Measurements from ENCODE around the gene PHAF1.

Gene PHAF1

GRCh38 chr16:67148656-67149275 lies 39.0 kb downstream of the PHAF1 start:
- no peak overlapping the region for H3K27ac ChIP-seq (ENCODE audit: low read length)
- no peak overlapping the region for H3K4me2 ChIP-seq (ENCODE audit: insufficient read depth, low read length)
- H3K27me3 ChIP-seq (ENCODE audit: insufficient read depth, low read length, poor library complexity), result no peaks in the 10 kb centered on the region
- peaks cover 11% of the 10 kb centered on the region; the same call in 1 of the 2 replicates for H4K20me1 ChIP-seq (ENCODE audit: insufficient read depth, low read length)
- H3K9ac ChIP-seq (ENCODE audit: low read depth, low read length), result no peak overlapping the region
- no peaks in the 10 kb centered on the region for H3K9me3 ChIP-seq (ENCODE audit: insufficient read depth, low read length, severe bottlenecking)
- H3K4me3 ChIP-seq (ENCODE audit: low read depth in 1 of 2, low read length in 2 of 2), result no peak overlapping the region
- H3K36me3 ChIP-seq (ENCODE audit: insufficient read depth, low read length), result peaks cover 51% of the 10 kb centered on the region
- DNase-seq (no peak), ATAC-seq (ENCODE audit: insufficient read depth, low read depth) (no peak)
- no peak overlapping the region for H2AFZ ChIP-seq (ENCODE audit: low read depth, low read length)
- TF ChIP-seq, protein P1, sequence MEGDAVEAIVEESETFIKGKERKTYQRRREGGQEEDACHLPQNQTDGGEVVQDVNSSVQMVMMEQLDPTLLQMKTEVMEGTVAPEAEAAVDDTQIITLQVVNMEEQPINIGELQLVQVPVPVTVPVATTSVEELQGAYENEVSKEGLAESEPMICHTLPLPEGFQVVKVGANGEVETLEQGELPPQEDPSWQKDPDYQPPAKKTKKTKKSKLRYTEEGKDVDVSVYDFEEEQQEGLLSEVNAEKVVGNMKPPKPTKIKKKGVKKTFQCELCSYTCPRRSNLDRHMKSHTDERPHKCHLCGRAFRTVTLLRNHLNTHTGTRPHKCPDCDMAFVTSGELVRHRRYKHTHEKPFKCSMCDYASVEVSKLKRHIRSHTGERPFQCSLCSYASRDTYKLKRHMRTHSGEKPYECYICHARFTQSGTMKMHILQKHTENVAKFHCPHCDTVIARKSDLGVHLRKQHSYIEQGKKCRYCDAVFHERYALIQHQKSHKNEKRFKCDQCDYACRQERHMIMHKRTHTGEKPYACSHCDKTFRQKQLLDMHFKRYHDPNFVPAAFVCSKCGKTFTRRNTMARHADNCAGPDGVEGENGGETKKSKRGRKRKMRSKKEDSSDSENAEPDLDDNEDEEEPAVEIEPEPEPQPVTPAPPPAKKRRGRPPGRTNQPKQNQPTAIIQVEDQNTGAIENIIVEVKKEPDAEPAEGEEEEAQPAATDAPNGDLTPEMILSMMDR (IDR thresholded peaks at IDR 0.05; ENCODE audit: borderline replicate concordance, extremely low read depth, low read length, poor library complexity, severe bottlenecking), result no peak
- no peak for TF ChIP-seq EZH2 (IDR thresholded peaks at IDR 0.05; ENCODE audit: borderline replicate concordance, low read depth, low read length, severe bottlenecking)
- H3K79me2 ChIP-seq (ENCODE audit: insufficient read depth, low read length), result no peaks in the 10 kb centered on the region
- H3K4me1 ChIP-seq (ENCODE audit: insufficient read depth, low read length), result no peaks in the 10 kb centered on the region

- Histone ChIP-seq H3K27me3 (ENCODE audit: insufficient read depth, low read length, poor library complexity) (no peaks in the 10 kb centered on the region), H3K4me2 (ENCODE audit: insufficient read depth, low read length) (no peak overlapping the region), H3K4me1 (ENCODE audit: insufficient read depth, low read length) (0 out of 2 replicates have a peak, but pooled peaks cover under 1% of the 10 kb centered on the region), H4K20me1 (ENCODE audit: insufficient read depth, low read length) (peaks cover 13% of the 10 kb centered on the region), H3K9me3 (ENCODE audit: insufficient read depth, low read length, severe bottlenecking) (no peaks in the 10 kb centered on the region), H3K9ac (ENCODE audit: low read depth, low read length) (no peak overlapping the region), H3K36me3 (ENCODE audit: insufficient read depth, low read length) (peaks cover 47% of the 10 kb centered on the region), H3K79me2 (ENCODE audit: insufficient read depth, low read length) (no peaks in the 10 kb centered on the region), H3K4me3 (ENCODE audit: low read depth in 1 of 2, low read length in 2 of 2) (no peak overlapping the region), H2AFZ (ENCODE audit: low read depth, low read length) (no peak overlapping the region), H3K27ac (ENCODE audit: low read length) (no peak overlapping the region)
- TF ChIP-seq EZH2 (IDR thresholded peaks at IDR 0.05; ENCODE audit: borderline replicate concordance, low read depth, low read length, severe bottlenecking), result no peak
- TF ChIP-seq, protein P1 (IDR thresholded peaks at IDR 0.05; ENCODE audit: borderline replicate concordance, extremely low read depth, low read length, poor library complexity, severe bottlenecking), result no peak
- no peak for DNase-seq
- ATAC-seq (ENCODE audit: insufficient read depth, low read depth), result no peak; the same call in 2 of the 3 replicates
Measured at GRCh38 chr16:67149276-67150046, 39.7 kb downstream of the PHAF1 start.

- ATAC-seq (ENCODE audit: insufficient read depth, low read depth), result no peak
Measured at GRCh38 chr16:67150047-67150832, 40.5 kb downstream of the PHAF1 start.

More at GRCh38 chr16:67150047-67150832, 40.5 kb downstream of the PHAF1 start:
- no peak for TF ChIP-seq EZH2 (IDR thresholded peaks at IDR 0.05; ENCODE audit: borderline replicate concordance, low read depth, low read length, severe bottlenecking)
- TF ChIP-seq, protein P1 (IDR thresholded peaks at IDR 0.05; ENCODE audit: borderline replicate concordance, extremely low read depth, low read length, poor library complexity, severe bottlenecking), result no peak
- Histone ChIP-seq H3K4me2 (ENCODE audit: insufficient read depth, low read length) (no peak overlapping the region), H3K36me3 (ENCODE audit: insufficient read depth, low read length) (peaks cover 41% of the 10 kb centered on the region), H4K20me1 (ENCODE audit: insufficient read depth, low read length) (peaks cover 17% of the 10 kb centered on the region), H3K9me3 (ENCODE audit: insufficient read depth, low read length, severe bottlenecking) (no peaks in the 10 kb centered on the region), H3K9ac (ENCODE audit: low read depth, low read length) (no peak overlapping the region), H3K27ac (ENCODE audit: low read length) (no peak overlapping the region), H2AFZ (ENCODE audit: low read depth, low read length) (no peak overlapping the region), H3K4me1 (ENCODE audit: insufficient read depth, low read length) (peaks cover 6% of the 10 kb centered on the region), H3K79me2 (ENCODE audit: insufficient read depth, low read length) (no peaks in the 10 kb centered on the region), H3K4me3 (ENCODE audit: low read depth in 1 of 2, low read length in 2 of 2) (no peak overlapping the region), H3K27me3 (ENCODE audit: insufficient read depth, low read length, poor library complexity) (no peaks in the 10 kb centered on the region)
- DNase-seq, result no peak

Data from DND-41 (cell line).